GM18951 (cell line): ENCODE data around the gene TUBGCP5.

Source experiments
- POLR2A ChIP-seq: IDR thresholded peaks from 4 replicates; pipeline ENCODE4 v1.6.1; 2011; ENCODE audit warnings: mild to moderate bottlenecking; ENCODE audit not compliant: insufficient read length, insufficient read depth; ENCODE audit errors: extremely low read depth
- in situ Hi-C: fragments of 300-500 bp; cut with MboI; formaldehyde crosslinking; loops from one replicate; pipeline ENCODE4 v1.12.0; 2022; ENCODE audit warnings: low sequenced_read_pairs, mixed read lengths, inconsistent platforms; ENCODE audit not compliant: unreplicated experiment

TUBGCP5 gene

DNA sequence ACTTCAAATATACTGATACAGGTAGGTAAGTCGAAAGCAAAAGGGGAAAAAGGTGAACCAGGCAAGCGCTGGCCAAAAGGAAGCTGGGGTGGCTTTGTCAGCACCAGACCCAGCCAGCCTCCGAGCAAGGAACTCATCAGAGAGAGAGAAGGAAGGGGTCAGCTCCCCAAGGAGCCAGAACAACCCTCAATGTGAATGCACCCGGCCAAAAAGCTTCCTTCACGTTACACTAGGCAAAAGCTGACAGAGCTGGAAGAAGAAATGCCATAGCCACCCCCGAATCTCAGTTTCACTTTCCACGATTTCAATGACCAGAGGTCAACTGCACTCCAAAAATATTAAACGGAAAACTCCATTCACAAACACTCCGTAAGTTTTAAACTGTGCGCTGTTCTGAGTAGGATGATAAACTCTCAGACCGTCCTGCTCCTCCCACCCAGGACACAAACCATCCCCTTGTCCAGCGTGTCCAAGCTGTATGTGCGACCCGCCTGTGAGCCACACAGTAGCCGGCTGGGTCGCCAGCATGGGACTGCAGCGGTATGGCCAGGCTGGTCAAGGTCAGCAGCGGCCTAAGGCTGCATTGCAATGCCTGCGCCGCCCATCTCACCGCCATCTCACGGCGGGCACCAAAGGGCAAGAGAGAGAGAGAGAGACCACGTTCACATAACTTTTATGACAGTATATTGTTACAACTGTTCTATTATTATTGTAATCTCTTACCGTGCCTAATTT lies 88.9 kb downstream of the TUBGCP5 start:
- in situ Hi-C loops: no loop called here
- TF ChIP-seq POLR2A: no peak
